DMS53 (cell line): Measurements from ENCODE around the gene CELA2A.
"Not testable (repeated sequence)": the region's sequence is repeated elsewhere in the genome, so short reads cannot be mapped to it uniquely, and the experiment has no call there.

Experiments used
- DNase-seq: peaks from one replicate; lab custom pipeline; 2025; lab: John Stamatoyannopoulos, UW

Gene CELA2A

DNA sequence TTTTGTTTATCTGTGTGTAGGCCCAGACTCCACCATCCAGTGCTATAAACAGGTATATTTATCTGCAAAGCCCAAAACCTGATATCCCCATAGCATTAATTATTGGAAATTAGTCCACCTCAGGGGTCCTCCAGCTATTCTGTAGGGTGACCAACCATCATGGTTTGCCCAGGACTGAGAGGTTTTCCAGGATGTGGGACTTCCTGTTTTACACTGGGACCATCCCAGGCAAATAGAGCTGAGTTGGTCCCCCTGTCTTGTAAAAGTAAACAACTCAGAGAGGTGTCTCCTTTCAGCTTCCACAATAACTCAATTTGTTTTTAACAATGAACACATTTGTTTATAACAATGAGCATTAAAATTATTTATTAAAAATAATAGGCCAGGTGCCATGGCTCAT is 11.6 kb downstream of the CELA2A start:
- no peak for DNase-seq

DNA sequence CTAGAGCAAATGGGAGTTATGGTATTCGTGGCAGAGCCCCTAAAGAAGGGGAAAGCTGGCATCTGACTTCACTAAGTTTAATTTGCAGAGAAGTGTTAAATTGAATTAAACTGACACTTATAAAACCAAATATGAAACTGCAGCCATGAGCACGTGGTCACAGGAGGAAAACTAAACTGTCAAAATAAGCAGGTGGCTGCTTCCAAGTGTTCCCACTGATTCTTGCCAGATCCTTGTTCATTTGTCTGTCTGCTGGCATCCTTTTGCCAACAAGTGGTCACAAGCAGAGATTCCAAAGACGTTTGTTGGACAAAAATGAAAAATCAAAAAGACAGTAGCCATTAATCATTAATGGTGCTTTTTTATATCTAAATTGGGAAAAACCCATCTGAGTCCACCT is 12.8 kb downstream of the CELA2A start:
- DNase-seq: no peak

DNA sequence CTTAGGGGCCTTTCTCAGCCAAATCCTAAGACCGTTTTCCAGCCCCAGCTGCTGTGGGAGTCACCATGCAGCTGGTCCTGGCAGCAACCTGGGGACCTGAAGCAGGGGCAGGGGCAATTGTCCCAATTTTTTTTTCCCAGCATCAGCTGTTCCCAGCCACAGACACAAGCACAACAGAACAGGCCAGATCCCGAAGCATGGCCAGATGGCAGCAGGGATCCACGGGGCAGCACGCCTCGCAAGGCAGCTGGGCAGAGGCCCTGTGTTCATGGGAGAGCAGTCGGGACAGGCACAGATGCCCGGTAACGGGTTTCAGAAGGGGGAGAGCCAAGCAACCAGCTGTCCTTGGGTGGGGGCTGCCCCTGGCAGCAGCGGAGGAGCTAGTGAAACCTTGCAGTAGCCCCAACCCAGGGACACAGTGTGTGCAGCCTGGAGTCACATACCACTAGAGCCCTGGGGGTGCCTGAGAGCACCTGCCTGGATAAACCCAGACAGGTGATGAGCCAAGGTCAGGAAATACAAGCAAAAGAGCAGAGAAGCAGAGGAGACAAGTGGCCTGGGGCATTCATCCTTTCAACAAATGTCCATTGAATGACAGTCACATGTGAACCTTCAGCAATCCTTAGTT is 13.4 kb downstream of the CELA2A start:
- DNase-seq: peak; percentile 79

DNA sequence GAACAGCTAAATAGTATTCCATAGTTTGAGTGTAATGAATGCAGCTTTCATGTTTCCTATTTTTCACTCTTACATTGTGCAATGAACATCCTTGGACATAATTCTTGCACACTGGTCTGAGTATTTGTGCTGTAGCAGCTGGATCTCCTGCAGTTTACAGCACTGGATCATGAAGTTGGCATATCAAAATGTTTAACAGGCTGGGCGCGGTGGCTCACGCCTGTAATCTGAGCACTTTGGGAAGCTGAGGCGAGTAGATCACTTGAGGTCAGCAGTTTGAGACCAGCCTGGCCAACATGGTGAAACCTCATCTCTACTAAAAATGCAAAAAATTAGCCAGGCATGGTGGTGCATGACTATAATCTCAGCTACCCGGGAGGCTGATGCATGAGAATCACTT is 14.5 kb downstream of the CELA2A start:
- not testable (repeated sequence) for DNase-seq

DNA sequence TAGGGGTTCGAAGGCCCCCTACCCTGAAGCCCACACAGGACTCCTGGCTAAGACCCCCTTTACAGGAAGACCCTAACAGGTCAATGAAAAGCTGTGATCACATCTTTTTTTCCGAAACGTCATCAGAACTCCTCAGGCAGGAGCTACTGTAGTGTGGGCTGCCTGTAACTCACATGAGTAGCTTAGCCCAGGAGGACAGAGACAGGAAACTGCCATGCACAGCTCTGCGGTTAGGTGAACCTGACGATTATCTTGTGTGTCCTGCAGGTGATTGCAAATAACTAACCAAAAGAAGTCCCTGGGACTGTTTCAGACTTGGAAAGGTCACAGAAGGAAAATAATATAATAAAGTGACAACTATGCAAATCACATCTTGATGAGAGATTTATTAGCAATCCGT is 15.2 kb downstream of the CELA2A start:
- DNase-seq: not testable (repeated sequence)

DNA sequence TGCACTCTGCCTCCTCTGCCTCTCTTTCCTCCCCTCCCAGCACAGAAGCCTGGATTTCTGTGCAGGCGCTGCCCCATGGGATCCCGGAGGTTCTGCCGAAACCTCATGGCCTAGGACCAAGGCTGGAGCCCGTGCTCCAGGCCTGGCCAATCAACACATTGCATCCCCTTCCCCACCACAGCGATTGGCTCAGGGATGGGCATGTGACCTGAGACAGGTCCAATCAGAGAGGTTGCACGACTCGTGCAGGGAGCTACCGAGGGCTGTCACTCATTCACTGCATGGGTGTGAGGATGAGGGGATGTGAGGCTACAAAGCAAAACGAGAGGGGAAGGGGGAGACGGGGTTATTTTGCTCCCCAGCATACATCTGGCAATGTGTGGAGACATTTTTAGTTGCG is 16.1 kb downstream of the CELA2A start:
- DNase-seq: no peak

DNA sequence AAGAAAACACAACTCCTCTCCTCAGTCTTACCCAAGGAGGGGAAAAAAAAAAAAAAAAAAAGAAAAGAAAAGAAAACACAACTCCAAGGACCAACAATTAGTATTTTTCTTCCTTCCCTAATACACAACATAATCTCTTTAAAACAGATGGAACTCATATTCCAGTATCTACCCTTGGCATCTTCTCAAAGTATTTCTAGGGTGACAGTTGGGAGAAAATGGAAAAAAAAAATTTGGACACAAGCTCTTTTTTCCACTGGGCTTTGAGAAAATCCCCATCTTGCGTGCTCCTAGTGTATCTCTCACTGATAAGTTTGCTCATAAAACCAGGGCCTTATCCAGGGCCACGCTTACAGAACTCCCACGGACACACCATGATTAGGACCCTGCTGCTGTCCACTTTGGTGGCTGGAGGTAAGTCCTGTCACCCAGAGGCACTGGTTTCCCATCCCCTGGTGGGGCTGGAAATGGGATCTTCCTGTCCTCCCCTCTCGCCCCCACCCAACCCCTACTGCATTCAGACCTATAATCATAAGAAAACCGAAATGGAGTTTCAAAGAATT is 19.3 kb downstream of the CELA2A start, which contains the start of gene CELA2B:
TSS of gene CELA2B (plus strand) at position 353 of the 563 bp plus-strand sequence. CDS start at position 375, 22 bp downstream.
- DNase-seq: no peak

DNA sequence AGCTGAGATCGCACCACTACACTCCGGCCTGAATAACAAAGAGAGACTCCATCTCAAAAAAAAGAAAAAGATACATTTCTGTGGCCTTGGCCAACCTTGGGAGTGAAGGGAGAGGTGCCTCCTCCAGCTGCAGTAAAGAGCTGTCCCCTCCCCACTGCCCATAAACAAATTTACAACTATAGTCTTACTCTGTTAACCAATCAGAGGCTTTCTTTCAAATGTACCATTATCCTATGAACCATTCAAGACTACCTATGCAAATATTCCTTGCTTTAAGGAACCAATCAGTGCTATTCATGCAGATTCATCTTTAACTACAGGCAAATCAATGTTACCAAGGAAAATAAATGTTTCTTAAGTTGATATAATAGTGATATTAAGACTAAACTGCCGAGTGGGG is 20.4 kb downstream of the CELA2A start:
- no peak for DNase-seq

DNA sequence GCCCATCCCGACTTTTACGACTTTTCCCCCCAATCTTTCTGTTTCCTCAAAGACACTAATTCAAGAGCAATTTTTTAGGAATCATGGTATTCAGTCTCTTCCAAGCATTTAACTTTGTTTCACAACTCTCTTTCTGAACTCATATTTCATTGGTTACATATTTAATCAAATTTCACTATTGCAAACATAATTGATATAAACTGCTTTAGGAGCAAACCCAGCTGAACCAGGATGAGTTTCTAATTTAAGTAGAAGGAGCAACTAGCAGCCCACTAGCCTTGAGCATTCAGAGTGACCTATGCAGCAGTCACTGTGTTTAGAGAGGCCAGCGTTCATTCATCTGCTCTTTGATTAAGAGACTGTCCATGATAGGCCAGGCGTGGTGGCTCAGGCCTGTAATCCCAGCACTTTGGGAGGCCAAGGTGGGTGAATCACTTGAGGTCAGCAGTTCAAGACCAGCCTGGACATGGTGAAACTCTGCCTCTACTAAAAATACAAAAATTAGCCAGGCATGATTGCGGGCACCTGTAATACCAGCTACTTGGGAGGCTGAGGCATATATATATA is 21.2 kb downstream of the CELA2A start:
- DNase-seq: no peak

DNA sequence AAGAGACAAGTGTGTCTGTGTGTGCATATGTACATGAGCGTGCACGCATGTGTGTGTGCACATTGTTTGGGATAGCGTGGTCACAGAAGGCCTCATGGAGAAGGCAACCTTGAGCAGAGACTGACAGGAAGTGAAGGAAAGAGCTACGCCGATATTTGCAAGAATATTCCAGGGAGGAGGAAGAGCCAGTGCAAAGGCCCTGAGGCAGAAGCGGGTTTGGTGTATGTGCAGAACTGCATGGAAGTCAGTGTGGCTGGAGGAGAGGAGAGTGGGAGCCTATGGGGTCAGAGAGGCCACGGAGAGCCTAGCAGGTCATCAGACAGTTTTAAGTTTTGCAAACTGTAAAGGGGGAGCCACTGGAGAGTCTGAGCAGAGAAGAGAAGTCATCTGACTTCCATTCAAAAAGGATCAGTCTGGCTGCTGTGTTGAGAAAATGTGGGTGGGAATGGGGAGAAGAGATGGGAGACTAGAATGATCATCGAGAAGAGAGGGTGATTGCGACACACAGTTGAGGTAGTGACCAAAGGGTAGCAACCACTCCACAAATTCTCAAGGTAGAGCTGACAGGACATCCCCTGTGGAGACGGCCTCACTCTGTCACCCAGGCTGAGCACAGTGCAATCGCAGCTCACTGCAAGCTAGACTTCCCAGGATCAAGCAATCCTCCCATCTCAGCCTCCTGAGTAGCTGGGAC is 23.3 kb downstream of the CELA2A start:
- no peak for DNase-seq

DNA sequence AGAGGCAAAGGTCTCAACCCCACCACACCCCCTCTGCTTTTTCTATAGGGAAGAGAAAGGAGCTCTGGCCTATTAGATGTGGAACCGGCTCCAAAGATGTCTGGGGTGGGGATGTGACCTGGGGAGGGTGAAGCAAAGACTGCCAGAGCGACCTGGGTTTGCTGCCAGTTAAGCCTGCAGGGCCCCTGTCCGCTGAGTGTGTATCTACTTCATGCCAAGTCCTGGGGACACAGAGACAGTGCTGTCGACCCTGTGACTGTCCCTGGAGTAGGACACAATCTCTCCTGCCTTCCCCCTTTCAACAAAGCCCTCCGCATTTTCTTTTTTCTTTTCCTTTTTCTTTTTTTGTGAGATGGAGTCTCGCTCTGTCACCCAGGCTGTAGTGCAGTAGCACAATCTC is 25.9 kb downstream of the CELA2A start:
- DNase-seq: not testable (repeated sequence)

DNA sequence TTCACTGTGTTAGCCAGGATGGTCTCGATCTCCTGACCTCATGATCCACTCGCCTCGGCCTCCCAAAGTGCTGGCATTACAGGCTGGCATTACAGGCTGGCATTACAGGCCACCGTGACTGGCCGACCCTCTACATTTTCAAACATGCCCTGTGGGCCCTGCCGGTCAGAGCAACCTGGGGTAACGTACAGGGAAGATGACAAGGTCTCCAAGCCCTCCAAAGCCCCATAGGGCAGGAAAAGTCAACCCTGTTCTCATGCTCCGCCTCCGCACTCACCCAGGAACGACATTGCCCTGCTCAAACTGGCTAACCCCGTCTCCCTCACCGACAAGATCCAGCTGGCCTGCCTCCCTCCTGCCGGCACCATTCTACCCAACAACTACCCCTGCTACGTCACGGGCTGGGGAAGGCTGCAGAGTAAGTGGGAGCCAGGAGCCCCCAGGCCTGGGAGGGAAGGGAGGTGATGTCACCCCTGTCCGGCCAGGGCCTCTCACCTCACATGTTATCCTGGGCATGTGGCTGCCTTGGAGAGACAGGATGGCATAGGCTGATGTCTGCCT is 26.5 kb downstream of the CELA2A start:
- not testable (repeated sequence) for DNase-seq

DNA sequence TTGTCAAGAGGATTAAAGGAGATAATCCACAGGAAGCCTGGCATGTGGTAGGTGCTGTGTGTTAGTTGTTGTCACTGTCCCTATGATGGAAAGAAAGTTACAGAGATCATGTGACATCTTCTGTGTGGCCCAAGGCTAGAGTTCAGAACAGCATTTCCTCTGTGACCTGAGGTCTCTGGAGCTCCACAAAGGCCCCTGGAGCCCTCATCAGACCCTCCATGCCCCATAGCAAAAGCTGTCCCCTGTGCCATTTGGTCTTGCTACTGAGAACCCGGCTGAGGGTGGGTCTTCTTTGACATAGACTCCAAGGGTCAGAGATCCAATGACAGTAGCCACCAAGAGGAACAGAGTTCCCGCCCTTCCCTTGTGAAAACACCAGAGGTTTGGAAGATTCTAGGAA is 27.4 kb downstream of the CELA2A start:
- no peak for DNase-seq

DNA sequence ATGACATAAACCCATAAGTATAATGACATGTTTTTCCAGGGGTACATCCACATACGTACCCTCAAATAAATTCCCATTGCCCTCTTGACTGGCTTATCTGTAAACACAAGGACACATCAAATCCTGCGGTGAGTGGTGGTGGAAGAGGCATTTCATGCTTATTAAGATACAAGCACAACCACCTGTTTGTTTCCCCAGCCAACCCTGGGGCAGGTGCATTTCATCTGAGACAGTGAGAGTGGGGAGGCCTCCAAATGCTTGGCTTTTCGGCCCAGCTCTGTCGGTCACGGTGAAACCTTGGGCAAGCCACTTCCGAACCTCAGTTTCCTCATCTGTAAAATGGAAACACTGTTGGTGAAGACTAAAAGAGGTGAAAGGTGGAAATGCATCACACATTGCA is 27.9 kb downstream of the CELA2A start:
- DNase-seq: peak; percentile 39

DNA sequence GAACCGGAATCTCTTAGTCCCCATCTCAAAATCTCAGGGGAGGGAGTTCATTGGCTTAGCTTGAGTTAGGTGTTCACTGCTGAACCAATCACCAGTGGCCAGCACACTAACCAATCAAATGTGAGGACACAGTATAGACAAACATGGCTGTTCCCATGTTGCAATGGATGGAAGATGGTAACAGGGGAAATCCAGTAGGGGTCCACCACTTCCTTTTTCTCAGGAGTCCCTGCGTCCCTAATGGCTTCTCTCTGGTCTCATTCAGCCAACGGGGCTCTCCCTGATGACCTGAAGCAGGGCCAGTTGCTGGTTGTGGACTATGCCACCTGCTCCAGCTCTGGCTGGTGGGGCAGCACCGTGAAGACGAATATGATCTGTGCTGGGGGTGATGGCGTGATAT is 29.1 kb downstream of the CELA2A start:
- DNase-seq: no peak

DNA sequence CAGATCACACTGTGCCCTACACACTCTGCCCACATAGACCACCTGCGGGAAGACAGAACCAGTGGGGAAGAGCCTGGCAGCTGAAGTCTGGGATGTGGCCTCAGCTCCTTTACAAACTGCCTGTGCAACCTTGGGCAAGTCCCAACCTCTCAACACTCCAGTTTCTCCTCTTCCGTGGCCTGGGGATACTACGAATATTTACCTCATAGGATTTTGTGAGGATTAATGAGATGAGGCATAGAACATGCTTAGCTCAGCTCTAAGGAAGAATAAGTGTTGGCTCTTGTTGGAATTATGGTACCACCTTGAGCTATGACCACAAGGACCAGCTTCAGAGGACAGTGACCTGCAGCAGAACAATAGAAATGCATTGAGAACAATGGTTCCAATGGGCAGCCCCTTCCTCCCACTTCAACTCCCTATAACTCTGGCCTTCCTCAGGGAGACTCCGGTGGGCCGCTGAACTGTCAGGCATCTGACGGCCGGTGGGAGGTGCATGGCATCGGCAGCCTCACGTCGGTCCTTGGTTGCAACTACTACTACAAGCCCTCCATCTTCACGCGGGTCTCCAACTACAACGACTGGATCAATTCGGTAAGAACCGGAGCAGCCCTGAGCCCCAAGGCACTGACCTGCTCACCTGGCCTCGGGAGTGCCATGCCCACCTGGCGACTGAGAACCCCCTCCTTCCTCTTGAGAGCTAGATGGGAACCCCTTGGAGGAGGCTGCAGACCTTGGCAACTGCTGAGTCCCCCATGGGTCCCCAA is 30.5 kb downstream of the CELA2A start:
- DNase-seq: not testable (repeated sequence)

DNA sequence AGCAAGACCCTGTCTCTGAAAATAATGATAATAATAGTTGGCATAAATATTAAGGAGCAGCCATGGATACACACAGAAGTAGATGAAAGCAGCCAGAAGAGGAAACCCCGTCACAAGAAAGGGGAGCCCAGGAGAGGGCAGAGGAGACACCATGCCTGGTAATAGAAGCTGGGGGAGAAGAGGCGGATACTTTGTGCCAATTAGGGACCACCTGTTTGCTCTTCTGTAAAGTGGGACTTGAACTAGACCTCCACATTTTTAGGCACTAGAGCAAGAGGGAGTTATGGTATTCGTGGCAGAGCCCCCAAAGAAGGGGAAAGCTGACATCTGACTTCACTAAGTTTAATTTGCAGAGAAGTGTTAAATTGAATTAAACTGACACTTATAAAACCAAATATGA is 31.8 kb downstream of the CELA2A start:
- DNase-seq: no peak

DNA sequence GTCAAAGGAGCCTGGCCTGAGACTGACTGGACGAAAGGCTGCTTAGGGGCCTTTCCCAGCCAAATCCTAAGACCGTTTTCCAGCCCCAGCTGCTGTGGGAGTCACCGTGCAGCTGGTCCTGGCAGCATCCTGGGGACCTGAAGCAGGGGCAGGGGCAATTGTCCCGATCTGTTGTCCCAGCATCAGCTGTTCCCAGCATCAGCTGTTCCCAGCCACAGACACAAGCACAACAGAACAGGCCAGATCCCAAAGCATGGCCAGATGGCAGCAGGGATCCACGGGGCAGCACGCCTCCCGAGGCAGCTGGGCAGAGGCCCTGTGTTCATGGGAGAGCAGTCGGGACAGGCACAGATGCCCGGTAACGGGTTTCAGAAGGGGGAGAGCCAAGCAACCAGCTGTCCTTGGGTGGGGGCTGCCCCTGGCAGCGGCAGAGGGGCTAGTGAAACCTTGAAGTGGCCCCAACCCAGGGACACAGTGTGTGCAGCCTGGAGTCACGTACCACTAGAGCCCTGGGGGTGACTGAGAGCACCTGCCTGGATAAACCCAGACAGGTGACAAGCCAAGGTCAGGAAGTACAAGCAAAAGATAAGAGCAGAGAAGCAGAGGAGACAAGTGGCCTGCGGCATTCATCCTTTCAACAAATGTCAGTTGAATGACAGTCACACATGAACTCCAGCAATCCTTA is 32.7 kb downstream of the CELA2A start:
- peak; percentile 91 for DNase-seq

DNA sequence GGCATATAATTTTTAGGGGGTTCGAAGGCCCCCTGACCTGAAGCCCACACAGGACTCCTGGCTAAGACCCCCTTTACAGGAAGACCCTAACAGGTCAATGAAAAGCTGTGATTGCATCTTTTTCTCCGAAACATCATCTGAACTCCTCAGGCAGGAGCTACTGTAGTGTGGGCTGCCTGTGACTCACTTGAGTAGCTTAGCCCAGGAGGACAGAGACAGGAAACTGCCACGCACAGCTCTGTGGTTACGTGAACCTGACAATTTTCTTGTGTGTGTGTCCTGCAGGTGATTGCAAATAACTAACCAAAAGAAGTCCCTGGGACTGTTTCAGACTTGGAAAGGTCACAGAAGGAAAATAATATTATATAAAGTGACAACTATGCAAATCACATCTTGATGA is 34.5 kb downstream of the CELA2A start:
- DNase-seq: not testable (repeated sequence)

DNA sequence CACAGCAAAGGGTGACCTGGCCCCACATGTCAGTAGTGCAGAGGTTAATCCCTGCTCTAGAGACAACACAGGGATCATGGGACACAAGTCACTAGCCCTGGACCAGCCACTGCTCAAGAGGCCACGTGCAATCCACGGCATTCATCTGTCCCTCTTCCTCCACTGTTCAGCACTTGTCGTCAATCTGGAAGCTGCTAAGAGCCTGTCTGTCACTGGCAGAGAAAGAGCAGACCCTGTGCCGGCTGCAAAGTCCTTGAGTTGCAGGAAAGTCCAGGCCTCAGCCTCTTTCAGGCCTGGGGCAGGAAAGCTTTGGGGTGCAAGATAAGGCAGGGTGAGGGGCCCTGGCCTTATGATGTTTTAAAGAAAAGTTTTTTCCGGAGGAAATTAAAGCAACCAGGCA is 36.1 kb downstream of the CELA2A start:
- no peak for DNase-seq

DNA sequence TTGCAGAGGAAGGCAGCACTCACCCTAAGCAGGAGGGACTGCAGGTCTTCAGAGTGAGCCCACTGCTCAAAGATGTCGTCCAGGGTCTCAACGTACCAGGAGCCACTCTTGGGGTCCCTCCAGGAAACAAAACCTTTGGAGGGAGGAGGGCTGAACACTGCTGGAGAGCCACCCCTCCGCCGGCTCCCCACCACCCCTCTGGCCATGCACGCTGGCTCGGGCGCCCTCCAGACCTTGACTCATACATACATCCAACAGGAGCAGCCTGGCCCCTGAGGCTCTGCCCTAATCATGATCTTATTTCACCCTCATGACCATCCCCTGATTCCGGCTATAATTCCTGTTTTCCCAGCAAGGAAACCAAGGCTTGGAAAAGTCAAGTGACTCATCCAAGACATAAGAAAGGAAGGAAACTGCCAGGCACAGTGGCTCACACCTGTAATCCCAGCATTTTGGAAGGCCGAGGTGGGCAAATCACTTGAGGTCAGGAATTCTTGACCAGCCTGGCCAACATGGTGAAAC is 37.4 kb downstream of the CELA2A start:
- DNase-seq: no peak
